COR-L47 (cell line): ENCODE results near the gene RBMS2.
A peak's percentile ranks its signal among the peaks of the same experiment; 100 is the strongest.

ENCODE experiments used
- DNase-seq: peaks from one replicate; lab custom pipeline; 2025; lab: John Stamatoyannopoulos, UW

The RBMS2 gene

GRCh38 chr12:56581418-56582145 lies 60.0 kb downstream of the RBMS2 start:
- no peak for DNase-seq

GRCh38 chr12:56585098-56585497 lies 63.5 kb downstream of the RBMS2 start:
- DNase-seq = no peak

- no peak for DNase-seq
These were observed 68.2 kb downstream of the RBMS2 start for GRCh38 chr12:56589783-56590182.

GRCh38 chr12:56590237-56590830 lies 68.7 kb downstream of the RBMS2 start:
- DNase-seq = no peak

GRCh38 chr12:56591126-56591525 lies 69.5 kb downstream of the RBMS2 start:
- DNase-seq = no peak

- no peak for DNase-seq
These were observed 70.3 kb downstream of the RBMS2 start for GRCh38 chr12:56591961-56592360.

- DNase-seq = peak; percentile 23
These were observed 72.4 kb downstream of the RBMS2 start for GRCh38 chr12:56593909-56594621.

GRCh38 chr12:56596815-56597214 lies 75.2 kb downstream of the RBMS2 start:
- no peak for DNase-seq

GRCh38 chr12:56599041-56599440 lies 77.4 kb downstream of the RBMS2 start:
- no peak for DNase-seq

GRCh38 chr12:56599797-56600196 lies 78.2 kb downstream of the RBMS2 start:
- no peak for DNase-seq

- no peak for DNase-seq
These were observed 79.1 kb downstream of the RBMS2 start for GRCh38 chr12:56600753-56601152.

GRCh38 chr12:56601503-56601902 lies 79.9 kb downstream of the RBMS2 start:
- DNase-seq = no peak

GRCh38 chr12:56602239-56602638 lies 80.6 kb downstream of the RBMS2 start:
- DNase-seq = no peak

- no peak for DNase-seq
These were observed 82.7 kb downstream of the RBMS2 start for GRCh38 chr12:56604355-56604754.

- DNase-seq = no peak
These were observed 93.0 kb downstream of the RBMS2 start for GRCh38 chr12:56614627-56615026.

GRCh38 chr12:56616244-56616643 lies 94.6 kb downstream of the RBMS2 start:
- DNase-seq = no peak

- no peak for DNase-seq
These were observed 95.3 kb downstream of the RBMS2 start for GRCh38 chr12:56616925-56617324.

- no peak for DNase-seq
These were observed 100.9 kb downstream of the RBMS2 start for GRCh38 chr12:56622535-56622934.

GRCh38 chr12:56626701-56627100 lies 105.1 kb downstream of the RBMS2 start:
- no peak for DNase-seq

GRCh38 chr12:56628671-56629458 lies 107.2 kb downstream of the RBMS2 start:
- peak; percentile 25 for DNase-seq

- DNase-seq = no peak
These were observed 108.0 kb downstream of the RBMS2 start for GRCh38 chr12:56629459-56630179.

- DNase-seq = peak; percentile 83
These were observed 108.6 kb downstream of the RBMS2 start, which contains the start of gene BAZ2A for GRCh38 chr12:56630180-56630632. TSS of gene BAZ2A (minus strand) at chr12:56630326. CDS start at chr12:56617530, 12,796 bp downstream.
